ENCODE data around the gene R3HDML.
"Not testable (repeated sequence)": the region's sequence is repeated elsewhere in the genome, so short reads cannot be mapped to it uniquely, and the experiment has no call there.

Gene R3HDML

GRCh38 chr20:44326391-44327159 lies 10.3 kb upstream of the R3HDML start:
- DNase-seq, result no peak
- intact Hi-C loops (cut with DNase I), result no loop called here

GRCh38 chr20:44327748-44328147 lies 9.1 kb upstream of the R3HDML start:
- DNase-seq; intact Hi-C loops (cut with DNase I): not testable (repeated sequence)

- DNase-seq, result no peak
- intact Hi-C loops (cut with DNase I), result no loop called here
These were observed 8.4 kb upstream of the R3HDML start for GRCh38 chr20:44328428-44328827.

GRCh38 chr20:44331201-44331600 lies 5.6 kb upstream of the R3HDML start:
- DNase-seq, result no peak
- intact Hi-C loops (cut with DNase I), result no loop called here

- no peak for DNase-seq
These were observed 2.5 kb upstream of the R3HDML start for GRCh38 chr20:44334306-44334705.

GRCh38 chr20:44334709-44335108 lies 2.1 kb upstream of the R3HDML start:
- intact Hi-C loops (cut with DNase I), result no loop called here
- DNase-seq, result no peak

More at GRCh38 chr20:44334306-44334705, 2.5 kb upstream of the R3HDML start:
- intact Hi-C loops (cut with DNase I), result no loop called here

GRCh38 chr20:44335675-44336074 lies 1.2 kb upstream of the R3HDML start:
- intact Hi-C loops (cut with DNase I), result no loop called here
- no peak for DNase-seq

GRCh38 chr20:44336086-44336485 lies 757 bp upstream of the R3HDML start:
- no peak for DNase-seq
- intact Hi-C loops (cut with DNase I), result no loop called here

- intact Hi-C loops (cut with DNase I), result no loop called here
- DNase-seq, result peak in 1 of 42 donors; percentile 2
These were observed 5.4 kb downstream of the R3HDML start for GRCh38 chr20:44342248-44342647.

GRCh38 chr20:44343162-44343675 lies 6.4 kb downstream of the R3HDML start:
- intact Hi-C loops (cut with DNase I), result no loop called here
- no peak for DNase-seq

- intact Hi-C loops (cut with DNase I), result no loop called here
- DNase-seq, result no peak
These were observed 7.9 kb downstream of the R3HDML start for GRCh38 chr20:44344723-44345122.

- no peak for DNase-seq
- intact Hi-C loops (cut with DNase I), result no loop called here
These were observed 8.3 kb downstream of the R3HDML start for GRCh38 chr20:44345147-44345546.

- DNase-seq; intact Hi-C loops (cut with DNase I): not testable (repeated sequence)
These were observed 9.1 kb downstream of the R3HDML start for GRCh38 chr20:44345941-44346340.

- no peak for DNase-seq
- intact Hi-C loops (cut with DNase I), result no loop called here
These were observed 11.4 kb downstream of the R3HDML start for GRCh38 chr20:44348168-44348659.

GRCh38 chr20:44349349-44349748 lies 12.5 kb downstream of the R3HDML start:
- DNase-seq, result peak in 1 of 42 donors; percentile 48
- intact Hi-C loops (cut with DNase I), result no loop called here

- no peak for DNase-seq
- intact Hi-C loops (cut with DNase I), result no loop called here
These were observed 13.7 kb downstream of the R3HDML start for GRCh38 chr20:44350567-44350966.

- intact Hi-C loops (cut with DNase I), result no loop called here
- no peak for DNase-seq
These were observed 18.2 kb downstream of the R3HDML start for GRCh38 chr20:44354979-44355497.

GRCh38 chr20:44355498-44356352 lies 18.9 kb downstream of the R3HDML start, which contains the start of gene HNF4A:
HNF4A (plus strand) TSS chr20:44355699; CDS start chr20:44355805, 106 bp downstream.
- intact Hi-C loops (cut with DNase I), result no loop called here
- DNase-seq, result no peak

- no peak for DNase-seq
- intact Hi-C loops (cut with DNase I), result no loop called here
These were observed 19.5 kb downstream of the R3HDML start for GRCh38 chr20:44356353-44356723.

- intact Hi-C loops (cut with DNase I), result no loop called here
- no peak for DNase-seq
These were observed 20.2 kb downstream of the R3HDML start for GRCh38 chr20:44357020-44357419.
